HG03097 (cell line): ENCODE data around the gene SF3A1.

Source experiments
- ATAC-seq: cut with Tn5 transposase; IDR thresholded peaks from one replicate; pipeline ENCODE4 v1.9.1; 2021; ENCODE audit not compliant: unreplicated experiment, low FRiP score

Gene SF3A1

DNA sequence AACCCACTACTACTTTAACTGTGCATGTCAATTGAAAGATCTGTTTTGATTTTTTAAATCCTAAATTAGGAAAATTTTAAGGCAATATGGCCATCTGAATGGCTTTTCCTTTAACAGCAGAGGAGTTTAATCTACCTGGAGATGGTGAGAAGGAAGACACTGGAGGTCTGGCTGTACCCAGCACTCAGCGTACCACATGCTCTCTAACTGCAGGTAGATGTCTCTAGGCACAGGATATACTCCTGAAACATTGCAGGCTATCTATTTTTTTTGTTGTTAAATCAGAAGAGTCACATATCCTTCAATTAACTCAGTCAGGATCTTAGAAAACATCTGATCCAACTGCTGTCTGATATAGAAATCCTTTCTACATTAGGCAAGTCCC lies 50.1 kb downstream of the SF3A1 start:
- no peak for ATAC-seq

DNA sequence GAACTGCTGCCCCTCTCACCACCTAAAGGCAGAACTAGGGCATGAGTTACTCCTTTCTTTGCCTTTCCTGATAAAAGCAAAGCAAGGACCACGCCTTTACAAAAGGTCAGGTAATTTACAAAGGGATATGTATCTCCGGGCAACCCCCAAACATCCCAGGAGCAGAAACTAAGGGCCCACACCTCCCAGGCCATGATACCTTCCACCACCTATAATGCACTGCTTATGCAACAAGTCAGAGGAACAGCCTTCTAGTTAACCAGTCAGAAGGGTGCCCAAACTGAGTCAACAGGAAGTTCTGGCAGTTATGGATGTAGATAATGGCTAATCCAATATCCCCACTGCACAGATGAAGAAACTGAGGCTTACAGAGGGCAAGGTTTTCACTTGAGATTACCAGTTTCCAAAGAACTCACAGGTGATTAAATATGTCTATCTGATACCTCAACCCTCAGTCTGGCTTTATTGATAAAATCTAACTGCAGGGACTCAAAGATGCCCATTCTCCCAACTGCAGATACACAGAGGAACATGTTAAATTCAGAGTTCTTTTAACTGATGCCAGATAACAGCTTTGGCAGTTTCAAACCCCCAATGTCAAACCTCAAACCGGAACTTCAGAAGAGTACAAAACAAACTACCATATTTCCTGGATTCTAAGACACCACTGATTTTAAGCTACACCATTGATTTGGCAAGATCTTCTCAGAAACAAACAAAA lies 50.6 kb downstream of the SF3A1 start:
- ATAC-seq, result no peak

DNA sequence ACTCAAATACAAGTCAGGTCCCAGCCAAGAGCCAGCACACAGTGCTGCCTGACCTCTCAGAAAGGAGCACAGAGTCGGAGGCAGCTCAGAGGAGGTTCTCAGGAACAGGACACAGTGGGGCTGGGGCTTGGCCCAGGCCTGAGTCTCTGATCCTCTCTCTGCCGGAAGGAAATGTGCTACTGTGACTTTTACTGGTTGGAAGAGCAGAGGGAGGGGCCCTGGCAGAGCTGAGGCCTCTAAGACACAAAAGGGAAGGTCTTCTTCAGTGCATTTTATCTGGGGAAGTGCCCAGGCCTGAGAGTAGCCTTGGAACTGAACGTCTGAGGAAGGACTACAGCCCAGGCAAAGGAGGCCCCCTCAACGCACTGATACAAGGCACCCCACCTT lies 51.2 kb downstream of the SF3A1 start:
- ATAC-seq, result no peak

GRCh38 chr22:30304495-30305244 lies 52.0 kb downstream of the SF3A1 start:
- ATAC-seq, result no peak

DNA sequence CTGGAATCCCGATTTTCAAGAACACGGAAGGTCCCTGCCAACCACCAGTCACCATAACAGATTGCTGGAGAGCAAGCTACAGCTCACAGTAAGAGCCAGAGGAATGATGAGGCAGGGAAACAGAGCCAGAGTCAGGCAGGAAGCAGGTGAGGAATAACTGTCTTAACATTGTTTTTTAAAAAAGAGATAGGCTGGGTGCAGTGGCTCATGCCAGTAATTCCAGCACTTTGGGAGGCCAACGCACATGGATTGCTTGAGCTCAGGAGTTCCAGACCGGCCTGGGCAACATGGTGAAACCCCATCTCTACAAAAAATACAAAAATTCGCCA lies 53.9 kb downstream of the SF3A1 start:
- no peak for ATAC-seq

GRCh38 chr22:30301995-30302809 lies 54.5 kb downstream of the SF3A1 start:
- ATAC-seq, result no peak

DNA sequence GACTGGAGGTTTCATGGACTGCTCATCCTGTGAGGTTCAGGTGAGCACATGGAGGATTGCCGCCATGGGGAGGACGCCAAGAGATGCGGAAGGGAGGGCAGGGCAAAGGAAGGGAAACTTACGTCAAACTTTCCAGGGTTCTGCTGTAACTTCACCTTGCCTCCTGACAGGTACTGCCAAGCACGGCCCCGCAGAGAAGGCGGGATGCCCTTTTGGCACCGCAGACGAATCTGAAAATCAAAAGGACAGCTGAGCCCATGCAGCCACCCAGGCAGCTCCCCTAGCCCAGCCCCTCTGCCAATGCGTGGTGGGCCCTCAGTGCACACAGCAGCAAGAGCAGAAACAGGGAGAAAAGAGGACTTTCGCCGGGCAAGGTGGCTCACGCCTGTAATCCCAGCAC lies 57.4 kb downstream of the SF3A1 start:
- no peak for ATAC-seq

GRCh38 chr22:30297991-30298701 lies 58.5 kb downstream of the SF3A1 start:
- ATAC-seq, result no peak

GRCh38 chr22:30297276-30297990 lies 59.3 kb downstream of the SF3A1 start:
- no peak for ATAC-seq

- ATAC-seq, result no peak
Observed at GRCh38 chr22:30296833-30297232, 59.9 kb downstream of the SF3A1 start.

GRCh38 chr22:30296324-30296723 lies 60.4 kb downstream of the SF3A1 start:
- no peak for ATAC-seq

DNA sequence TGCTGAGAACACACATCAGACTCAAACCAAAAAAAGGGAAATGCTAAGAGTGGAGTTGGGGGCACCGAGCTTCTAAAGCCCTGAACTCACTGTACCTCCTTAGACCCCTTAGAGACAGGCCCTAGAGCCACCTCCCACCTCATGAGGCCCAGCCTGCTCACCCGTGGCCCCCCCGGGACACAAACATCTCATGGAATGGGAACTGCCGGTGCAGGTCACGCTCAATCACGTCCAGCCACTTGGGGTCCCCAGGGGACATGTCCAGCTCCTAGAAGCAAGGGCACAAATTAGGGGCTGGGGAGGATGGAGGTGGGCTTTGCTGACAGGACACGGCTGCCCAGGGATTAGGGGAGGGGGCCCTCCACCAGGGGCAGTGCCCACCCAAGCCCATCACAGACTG lies 61.1 kb downstream of the SF3A1 start:
- no peak for ATAC-seq

DNA sequence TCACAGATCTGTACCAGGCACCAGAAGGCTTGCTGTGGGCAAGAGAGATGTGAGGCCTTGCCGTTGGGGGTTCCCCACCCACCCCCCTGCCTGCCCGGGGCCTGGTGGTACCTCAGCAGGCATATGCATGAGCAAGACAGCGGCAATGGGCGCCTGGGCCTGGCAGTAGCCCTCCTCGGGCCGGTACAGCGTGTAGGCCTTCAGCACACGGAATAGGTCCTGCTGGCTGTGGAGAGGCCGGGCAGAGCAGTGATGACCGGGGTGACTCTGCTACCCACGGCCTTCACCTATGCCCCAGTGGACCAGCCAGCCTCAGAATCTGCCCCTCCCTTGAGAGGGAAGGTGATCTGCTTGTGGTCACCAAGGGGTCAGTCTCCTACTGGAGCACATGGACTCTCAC lies 61.9 kb downstream of the SF3A1 start:
- no peak for ATAC-seq

GRCh38 chr22:30294066-30294465 lies 62.6 kb downstream of the SF3A1 start:
- ATAC-seq, result no peak

DNA sequence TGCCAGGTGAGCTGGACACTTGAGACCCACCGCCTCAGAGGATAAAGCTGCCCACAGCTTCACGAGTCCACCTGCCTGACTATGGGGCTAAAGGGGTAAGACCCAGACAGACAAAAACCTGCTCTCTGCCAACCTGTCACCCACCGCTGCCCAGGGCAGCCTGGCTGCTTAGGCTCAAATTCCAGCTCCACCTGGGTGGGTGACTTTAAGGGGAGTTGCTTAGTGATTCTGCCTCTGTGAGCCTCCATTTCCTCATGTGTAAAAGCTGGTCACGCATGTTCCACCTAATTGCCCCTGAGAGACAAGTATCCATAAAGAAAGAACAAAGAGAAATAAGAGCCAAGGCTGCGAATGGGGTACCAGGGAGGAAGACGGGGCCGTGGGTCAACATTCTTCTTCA lies 63.7 kb downstream of the SF3A1 start:
- ATAC-seq, result no peak

DNA sequence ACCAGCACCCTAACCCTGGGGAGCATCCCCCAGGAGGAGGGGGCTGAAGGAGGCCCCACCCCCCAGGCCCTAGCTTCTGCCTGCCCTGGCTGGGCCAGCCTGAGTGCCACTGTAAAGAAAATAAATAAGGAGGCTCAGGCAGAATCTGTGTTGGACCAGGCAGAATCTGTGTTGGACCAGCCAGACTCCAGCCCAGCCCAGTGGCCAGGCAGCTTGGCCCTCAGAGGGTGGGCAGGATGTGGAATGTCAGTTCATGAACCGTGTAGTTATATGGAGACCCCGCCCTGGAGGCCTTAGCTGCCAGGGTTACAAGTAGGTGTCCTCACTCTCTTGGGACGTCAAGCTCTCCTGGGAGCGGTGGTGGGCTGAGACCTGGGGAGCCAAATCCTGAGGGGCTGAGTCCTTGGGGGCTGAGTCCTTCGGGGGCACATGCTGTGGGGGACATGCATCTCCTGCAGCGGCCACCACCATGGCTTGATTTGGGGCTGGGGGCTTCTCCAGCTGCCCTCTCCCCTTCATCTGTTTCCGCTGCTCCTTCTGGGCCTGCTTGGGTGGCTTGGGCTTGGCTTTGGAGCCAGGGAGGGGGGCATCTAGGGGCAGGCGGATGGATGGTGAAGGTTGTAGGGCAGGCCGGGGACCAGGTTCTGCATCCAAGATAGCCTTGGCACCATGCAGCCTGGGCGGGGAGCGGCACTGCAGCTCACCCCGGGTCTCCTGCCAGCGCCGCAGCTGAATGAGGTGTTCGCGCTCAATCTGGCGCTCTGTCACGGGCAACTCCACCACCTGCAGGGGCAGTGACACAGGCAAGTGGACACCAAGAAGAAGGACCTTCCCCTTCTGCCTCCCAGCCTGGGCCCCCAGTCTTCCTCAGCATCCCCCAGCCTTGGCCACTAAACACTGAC lies 64.4 kb downstream of the SF3A1 start:
- ATAC-seq, result no peak

- no peak for ATAC-seq
Observed at GRCh38 chr22:30291058-30291892, 65.4 kb downstream of the SF3A1 start.

- ATAC-seq, result no peak
Observed at GRCh38 chr22:30290342-30291057, 66.2 kb downstream of the SF3A1 start.
